ENCODE measurements around the gene FABP6.
"Not testable (repeated sequence)": the region's sequence is repeated elsewhere in the genome, so short reads cannot be mapped to it uniquely, and the experiment has no call there.

The FABP6 gene

GRCh38 chr5:160221082-160221481 lies 8.2 kb upstream of the FABP6 start:
- DNase-seq (ENCODE audit: low read depth, low spot score) = no peak

- no peak for DNase-seq (ENCODE audit: low read depth, low spot score)
Observed at GRCh38 chr5:160227012-160227411, 2.3 kb upstream of the FABP6 start.

- no peak for DNase-seq (ENCODE audit: low read depth, low spot score)
Observed at GRCh38 chr5:160230686-160231527, 1.6 kb downstream of the FABP6 start.

GRCh38 chr5:160231783-160232342 lies 2.6 kb downstream of the FABP6 start:
- no peak for DNase-seq (ENCODE audit: low read depth, low spot score)

GRCh38 chr5:160233215-160233614 lies 3.9 kb downstream of the FABP6 start:
- DNase-seq (ENCODE audit: low read depth, low spot score) = no peak

GRCh38 chr5:160235731-160236130 lies 6.4 kb downstream of the FABP6 start:
- no peak for DNase-seq (ENCODE audit: low read depth, low spot score)

- DNase-seq (ENCODE audit: low read depth, low spot score) = peak; percentile 45
Observed at GRCh38 chr5:160237571-160238093, 8.3 kb downstream of the FABP6 start.

- no peak for DNase-seq (ENCODE audit: low read depth, low spot score)
Observed at GRCh38 chr5:160240350-160240749, 11.0 kb downstream of the FABP6 start.

- DNase-seq (ENCODE audit: low read depth, low spot score) = no peak
Observed at GRCh38 chr5:160242145-160242544, 12.8 kb downstream of the FABP6 start.

GRCh38 chr5:160245506-160246086 lies 16.3 kb downstream of the FABP6 start:
- no peak for DNase-seq (ENCODE audit: low read depth, low spot score)

GRCh38 chr5:160249570-160249969 lies 20.3 kb downstream of the FABP6 start:
- DNase-seq (ENCODE audit: low read depth, low spot score) = not testable (repeated sequence)

GRCh38 chr5:160250226-160250625 lies 20.9 kb downstream of the FABP6 start:
- DNase-seq (ENCODE audit: low read depth, low spot score) = peak; percentile 77

GRCh38 chr5:160250826-160251225 lies 21.5 kb downstream of the FABP6 start:
- no peak for DNase-seq (ENCODE audit: low read depth, low spot score)

- no peak for DNase-seq (ENCODE audit: low read depth, low spot score)
Observed at GRCh38 chr5:160251406-160252155, 22.3 kb downstream of the FABP6 start.

GRCh38 chr5:160252916-160253315 lies 23.6 kb downstream of the FABP6 start:
- no peak for DNase-seq (ENCODE audit: low read depth, low spot score)

- DNase-seq (ENCODE audit: low read depth, low spot score) = no peak
Observed at GRCh38 chr5:160253441-160253840, 24.1 kb downstream of the FABP6 start.

GRCh38 chr5:160254706-160255105 lies 25.4 kb downstream of the FABP6 start:
- DNase-seq (ENCODE audit: low read depth, low spot score) = no peak

- DNase-seq (ENCODE audit: low read depth, low spot score) = no peak
Observed at GRCh38 chr5:160259341-160259740, 30.0 kb downstream of the FABP6 start.

GRCh38 chr5:160260006-160260775 lies 30.9 kb downstream of the FABP6 start:
- peak; percentile 60 for DNase-seq (ENCODE audit: low read depth, low spot score)

GRCh38 chr5:160260881-160261815 lies 31.8 kb downstream of the FABP6 start:
- DNase-seq (ENCODE audit: low read depth, low spot score) = peak; percentile 70

Measured in ELF-1 (cell line).